Neural progenitor cell (in vitro differentiated cells): ENCODE results near the gene SLC35F3.

Source experiments
- EZH2 ChIP-seq: fragments of 200-600 bp; sonication (generic); IDR thresholded peaks from 2 replicates; pipeline ENCODE4 v1.6.1; 2017; ENCODE audit warnings: antibody characterized with exemption, mild to moderate bottlenecking, moderate library complexity
- TF ChIP-seq, protein P1 (sequence below): fragments of 200-600 bp; sonication (generic); IDR thresholded peaks from 2 replicates; pipeline ENCODE4 v1.5.1; 2017; ENCODE audit warnings: antibody characterized with exemption, mild to moderate bottlenecking

DNA sequence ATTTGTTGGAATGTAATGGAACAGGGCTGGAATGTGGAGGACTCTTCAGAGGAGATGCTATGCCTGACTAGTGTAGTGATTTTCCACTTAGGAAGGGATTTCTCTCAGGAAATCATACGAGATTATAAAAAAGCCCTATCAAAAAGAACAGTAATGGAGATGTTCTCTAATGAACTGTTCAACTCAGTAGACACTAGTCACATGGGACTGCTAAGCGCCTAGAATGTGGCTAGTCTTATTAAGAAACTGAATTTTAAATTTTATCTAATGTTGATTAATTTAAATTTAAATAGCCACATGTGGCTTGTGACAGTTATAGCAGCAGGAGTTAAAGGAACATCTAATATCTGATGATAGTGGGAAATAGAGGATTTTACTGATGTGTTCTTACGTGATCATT lies 94.0 kb downstream of the SLC35F3 start:
- TF ChIP-seq, protein P1, sequence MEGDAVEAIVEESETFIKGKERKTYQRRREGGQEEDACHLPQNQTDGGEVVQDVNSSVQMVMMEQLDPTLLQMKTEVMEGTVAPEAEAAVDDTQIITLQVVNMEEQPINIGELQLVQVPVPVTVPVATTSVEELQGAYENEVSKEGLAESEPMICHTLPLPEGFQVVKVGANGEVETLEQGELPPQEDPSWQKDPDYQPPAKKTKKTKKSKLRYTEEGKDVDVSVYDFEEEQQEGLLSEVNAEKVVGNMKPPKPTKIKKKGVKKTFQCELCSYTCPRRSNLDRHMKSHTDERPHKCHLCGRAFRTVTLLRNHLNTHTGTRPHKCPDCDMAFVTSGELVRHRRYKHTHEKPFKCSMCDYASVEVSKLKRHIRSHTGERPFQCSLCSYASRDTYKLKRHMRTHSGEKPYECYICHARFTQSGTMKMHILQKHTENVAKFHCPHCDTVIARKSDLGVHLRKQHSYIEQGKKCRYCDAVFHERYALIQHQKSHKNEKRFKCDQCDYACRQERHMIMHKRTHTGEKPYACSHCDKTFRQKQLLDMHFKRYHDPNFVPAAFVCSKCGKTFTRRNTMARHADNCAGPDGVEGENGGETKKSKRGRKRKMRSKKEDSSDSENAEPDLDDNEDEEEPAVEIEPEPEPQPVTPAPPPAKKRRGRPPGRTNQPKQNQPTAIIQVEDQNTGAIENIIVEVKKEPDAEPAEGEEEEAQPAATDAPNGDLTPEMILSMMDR: no peak
- TF ChIP-seq EZH2: no peak
